Neural progenitor cell (in vitro differentiated cells): ENCODE results near the gene CEP57L1. TPM values are rescaled to one million over a fixed set of nuclear protein-coding genes. Genes with fewer than 3 reads are reported as not detected.

Source experiments
- DNase-seq: peaks from one replicate; pipeline ENCODE4 v3.0.0-alpha.2; 2016; ENCODE audit warnings: low spot score
- H2AFZ ChIP-seq: fragments of 200-600 bp; sonication (generic); replicated peaks from 2 replicates; pipeline ENCODE4 v1.6.1; 2016; ENCODE audit warnings: antibody characterized with exemption
- H3F3A ChIP-seq: fragments of 200-600 bp; sonication (generic); 2 replicates; pipeline ENCODE4 v1.6.1; 2016; ENCODE audit warnings: antibody characterized with exemption, low read depth
- H3K27ac ChIP-seq: fragments of 200-600 bp; sonication (generic); 2 replicates; pipeline ENCODE4 v1.5.1; 2016; ENCODE audit warnings: mild to moderate bottlenecking
- H3K27me3 ChIP-seq: fragments of 200-600 bp; sonication (generic); 2 replicates; pipeline ENCODE4 v1.6.1; 2016; ENCODE audit warnings: mild to moderate bottlenecking, moderate library complexity
- H3K36me3 ChIP-seq: fragments of 200-600 bp; sonication (generic); 2 replicates; pipeline ENCODE4 v1.5.1; 2016
- H3K4me1 ChIP-seq: fragments of 200-600 bp; sonication (generic); 2 replicates; pipeline ENCODE4 v1.6.1; 2016; ENCODE audit warnings: mixed run types
- H3K4me2 ChIP-seq: fragments of 200-600 bp; sonication (generic); 2 replicates; pipeline ENCODE4 v1.6.1; 2016
- H3K4me3 ChIP-seq: fragments of 200-600 bp; sonication (generic); 2 replicates; pipeline ENCODE4 v1.5.1; 2016
- H3K79me2 ChIP-seq: fragments of 200-600 bp; sonication (generic); 2 replicates; pipeline ENCODE4 v1.6.1; 2016; ENCODE audit warnings: low read depth
- H3K9ac ChIP-seq: fragments of 200-600 bp; sonication (generic); 2 replicates; pipeline ENCODE4 v1.6.1; 2016
- H3K9me3 ChIP-seq: fragments of 200-600 bp; sonication (generic); 2 replicates; pipeline ENCODE4 v1.5.1; 2016; ENCODE audit warnings: low read depth
- H4K20me1 ChIP-seq: fragments of 200-600 bp; sonication (generic); 2 replicates; pipeline ENCODE4 v1.6.1; 2016; ENCODE audit warnings: low read depth
- H3K27ac Mint-ChIP-seq: 3 replicates; pipeline ENCODE4 v1.8.0; 2021; ENCODE audit warnings: mixed read lengths
- H3K27me3 Mint-ChIP-seq: 2 replicates; pipeline ENCODE4 v1.8.0; 2022; ENCODE audit warnings: low read depth, mild to moderate bottlenecking, inconsistent platforms, moderate library complexity, mixed read lengths; ENCODE audit not compliant: insufficient read depth
- H3K36me3 Mint-ChIP-seq: 3 replicates; pipeline ENCODE4 v1.8.0; 2021; ENCODE audit warnings: mixed read lengths
- H3K4me1 Mint-ChIP-seq: 3 replicates; pipeline ENCODE4 v1.8.0; 2021; ENCODE audit warnings: mixed read lengths
- H3K4me3 Mint-ChIP-seq: 3 replicates; pipeline ENCODE4 v1.8.0; 2021; ENCODE audit warnings: mild to moderate bottlenecking, moderate library complexity, mixed read lengths
- H3K9me3 Mint-ChIP-seq: 3 replicates; pipeline ENCODE4 v1.8.0; 2020; ENCODE audit warnings: mixed read lengths
- CTCF ChIP-seq: fragments of 200-600 bp; sonication (generic); IDR thresholded peaks from 2 replicates; pipeline ENCODE4 v1.5.1; 2017; ENCODE audit warnings: antibody characterized with exemption, mild to moderate bottlenecking
- EZH2 ChIP-seq: fragments of 200-600 bp; sonication (generic); IDR thresholded peaks from 2 replicates; pipeline ENCODE4 v1.6.1; 2017; ENCODE audit warnings: antibody characterized with exemption, mild to moderate bottlenecking, moderate library complexity
- EZH2phosphoT487 ChIP-seq: fragments of 200-600 bp; sonication (generic); IDR thresholded peaks from 2 replicates; pipeline ENCODE4 v1.6.1; 2017; ENCODE audit warnings: antibody characterized with exemption
- total RNA-seq: library from RNA; depleted of rRNA; stranded (reverse); fragments of >200 nt; gene quantifications from 2 replicates; pipeline ENCODE4 v1.2.3, GENCODE V29; 2015; ENCODE audit warnings: low replicate concordance

The CEP57L1 gene
- total RNA-seq, 1 donor from 2014 or later: 68.0 TPM

GRCh38 chr6:109059571-109060021 is 35.7 kb upstream of the CEP57L1 start:
- Mint-ChIP-seq H3K27me3 (no peaks in the 10 kb centered on the region), H3K4me1 (peaks cover 9% of the 10 kb centered on the region), H3K36me3 (no peaks in the 10 kb centered on the region), H3K9me3 (no peaks in the 10 kb centered on the region), H3K4me3 (no peak overlapping the region), H3K27ac (peak overlapping the region; percentile 28)
- no peaks in the 10 kb centered on the region for H4K20me1 ChIP-seq
- no peaks in the 10 kb centered on the region for H3K36me3 ChIP-seq
- H3K79me2 ChIP-seq: no peaks in the 10 kb centered on the region
- H3K27me3 ChIP-seq: no peaks in the 10 kb centered on the region
- no peaks in the 10 kb centered on the region for H3K4me1 ChIP-seq
- H3F3A ChIP-seq: no peaks in the 10 kb centered on the region
- H3K27ac ChIP-seq: no peak overlapping the region
- H2AFZ ChIP-seq: no peak overlapping the region
- H3K4me3 ChIP-seq: no peak overlapping the region
- no peaks in the 10 kb centered on the region for H3K9me3 ChIP-seq
- H3K4me2 ChIP-seq: no peak overlapping the region
- H3K9ac ChIP-seq: no peak overlapping the region
- no peak for DNase-seq
- TF ChIP-seq EZH2phosphoT487: no peak
- no peak for TF ChIP-seq EZH2
- TF ChIP-seq CTCF: no peak

GRCh38 chr6:109060571-109060970 is 34.7 kb upstream of the CEP57L1 start:
- H3K27ac Mint-ChIP-seq: no peak overlapping the region
- no peak overlapping the region for H2AFZ ChIP-seq
- H3K9ac ChIP-seq: no peak overlapping the region
- H3K27me3 ChIP-seq: no peaks in the 10 kb centered on the region
- no peaks in the 10 kb centered on the region for H3K4me1 ChIP-seq
- H3K4me2 ChIP-seq: no peak overlapping the region
- H3K4me3 ChIP-seq: no peak overlapping the region
- no peaks in the 10 kb centered on the region for H3K27me3 Mint-ChIP-seq
- no peaks in the 10 kb centered on the region for H3K79me2 ChIP-seq
- peaks cover 9% of the 10 kb centered on the region for H3K4me1 Mint-ChIP-seq
- H3F3A ChIP-seq: no peaks in the 10 kb centered on the region
- H3K36me3 ChIP-seq: no peaks in the 10 kb centered on the region
- H3K9me3 Mint-ChIP-seq: no peaks in the 10 kb centered on the region
- H3K36me3 Mint-ChIP-seq: no peaks in the 10 kb centered on the region
- no peaks in the 10 kb centered on the region for H3K9me3 ChIP-seq
- no peak for DNase-seq
- no peak overlapping the region for H3K4me3 Mint-ChIP-seq
- H3K27ac ChIP-seq: no peak overlapping the region
- TF ChIP-seq CTCF: no peak
- no peak for TF ChIP-seq EZH2
- TF ChIP-seq EZH2phosphoT487: no peak
- no peaks in the 10 kb centered on the region for H4K20me1 ChIP-seq

DNA sequence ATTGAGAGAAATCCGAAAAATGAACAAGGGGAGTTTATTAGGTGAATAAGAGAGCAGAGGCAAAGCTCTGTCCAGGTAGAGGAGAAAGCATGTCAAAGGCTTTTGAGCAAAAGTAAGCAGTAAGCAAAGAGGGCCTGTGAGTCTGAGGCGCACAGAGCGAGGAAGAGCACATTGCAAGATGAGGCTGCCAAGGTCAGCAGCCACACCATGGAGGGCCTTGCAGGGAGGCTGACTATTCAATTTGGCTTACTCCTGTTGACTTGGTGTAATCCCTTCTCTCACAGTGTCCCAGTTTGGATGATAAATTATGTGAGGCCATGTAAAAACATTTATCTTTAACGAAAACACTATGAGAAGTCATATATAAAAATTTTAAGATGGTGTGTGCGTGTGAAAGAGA is 33.1 kb upstream of the CEP57L1 start:
- no peaks in the 10 kb centered on the region for H3K36me3 ChIP-seq
- Mint-ChIP-seq H3K36me3 (no peaks in the 10 kb centered on the region), H3K27me3 (no peaks in the 10 kb centered on the region), H3K9me3 (no peaks in the 10 kb centered on the region), H3K27ac (no peak overlapping the region), H3K4me1 (peaks cover 9% of the 10 kb centered on the region), H3K4me3 (no peak overlapping the region)
- H3K79me2 ChIP-seq: no peaks in the 10 kb centered on the region
- H2AFZ ChIP-seq: no peak overlapping the region
- no peaks in the 10 kb centered on the region for H3K9me3 ChIP-seq
- no peak overlapping the region for H3K27ac ChIP-seq
- no peak overlapping the region for H3K4me3 ChIP-seq
- H3F3A ChIP-seq: no peaks in the 10 kb centered on the region
- H3K27me3 ChIP-seq: no peaks in the 10 kb centered on the region
- H4K20me1 ChIP-seq: no peaks in the 10 kb centered on the region
- TF ChIP-seq EZH2phosphoT487 (no peak), CTCF (no peak), EZH2 (no peak)
- DNase-seq: no peak
- H3K4me1 ChIP-seq: no peaks in the 10 kb centered on the region
- no peak overlapping the region for H3K4me2 ChIP-seq
- no peak overlapping the region for H3K9ac ChIP-seq
